ENCODE data around the gene ABCC2.

Gene ABCC2

GRCh38 chr10:99851825-99852224 is 69.4 kb downstream of the ABCC2 start:
- in situ Hi-C loops (cut with HindIII; ENCODE audit: low sequenced_read_pairs): loop anchor here (25.0 kb wide), 1 partner anchor 335 kb away; the partner anchor contains the start of gene ERLIN1

GRCh38 chr10:99852481-99853213 is 70.2 kb downstream of the ABCC2 start:
- in situ Hi-C loops (cut with HindIII; ENCODE audit: low sequenced_read_pairs): loop anchor here (25.0 kb wide), 1 partner anchor 335 kb away; the partner anchor contains the start of gene ERLIN1

GRCh38 chr10:99853655-99854054 is 71.2 kb downstream of the ABCC2 start:
- in situ Hi-C loops (cut with HindIII; ENCODE audit: low sequenced_read_pairs): loop anchor here (25.0 kb wide), 1 partner anchor 334 kb away; the partner anchor contains the start of gene ERLIN1

GRCh38 chr10:99854860-99855259 is 72.4 kb downstream of the ABCC2 start:
- in situ Hi-C loops (cut with HindIII; ENCODE audit: low sequenced_read_pairs): loop anchor here (25.0 kb wide), 1 partner anchor 332 kb away; the partner anchor contains the start of gene ERLIN1

GRCh38 chr10:99855479-99856071 is 73.1 kb downstream of the ABCC2 start:
- in situ Hi-C loops (cut with HindIII; ENCODE audit: low sequenced_read_pairs): loop anchor here (25.0 kb wide), 1 partner anchor 332 kb away; the partner anchor contains the start of gene ERLIN1

- in situ Hi-C loops (cut with HindIII; ENCODE audit: low sequenced_read_pairs): loop anchor here (25.0 kb wide), 1 partner anchor 328 kb away; the partner anchor contains the start of gene ERLIN1
These were observed 76.4 kb downstream of the ABCC2 start for GRCh38 chr10:99858849-99859248.

GRCh38 chr10:99859585-99859984 is 77.1 kb downstream of the ABCC2 start:
- in situ Hi-C loops (cut with HindIII; ENCODE audit: low sequenced_read_pairs): loop anchor here (25.0 kb wide), 1 partner anchor 328 kb away; the partner anchor contains the start of gene ERLIN1

- in situ Hi-C loops (cut with HindIII; ENCODE audit: low sequenced_read_pairs): loop anchor here (25.0 kb wide), 1 partner anchor 327 kb away; the partner anchor contains the start of gene ERLIN1
These were observed 78.0 kb downstream of the ABCC2 start for GRCh38 chr10:99860466-99860865.

GRCh38 chr10:99863535-99864240 is 81.2 kb downstream of the ABCC2 start:
- in situ Hi-C loops (cut with HindIII; ENCODE audit: low sequenced_read_pairs): loop anchor here (25.0 kb wide), 1 partner anchor 324 kb away; the partner anchor contains the start of gene ERLIN1

- in situ Hi-C loops (cut with HindIII; ENCODE audit: low sequenced_read_pairs): loop anchor here (25.0 kb wide), 1 partner anchor 320 kb away; the partner anchor contains the start of gene ERLIN1
These were observed 84.8 kb downstream of the ABCC2 start for GRCh38 chr10:99867250-99867649.

GRCh38 chr10:99869581-99870122 is 87.2 kb downstream of the ABCC2 start:
- in situ Hi-C loops (cut with HindIII; ENCODE audit: low sequenced_read_pairs): loop anchor here (25.0 kb wide), 1 partner anchor 318 kb away; the partner anchor contains the start of gene ERLIN1

GRCh38 chr10:99870123-99870730 is 87.8 kb downstream of the ABCC2 start:
- in situ Hi-C loops (cut with HindIII; ENCODE audit: low sequenced_read_pairs): loop anchor here (25.0 kb wide), 1 partner anchor 317 kb away; the partner anchor contains the start of gene ERLIN1

- in situ Hi-C loops (cut with HindIII; ENCODE audit: low sequenced_read_pairs): loop anchor here (25.0 kb wide), 1 partner anchor 315 kb away; the partner anchor contains the start of gene ERLIN1
These were observed 90.1 kb downstream of the ABCC2 start for GRCh38 chr10:99872367-99873162.

- in situ Hi-C loops (cut with HindIII; ENCODE audit: low sequenced_read_pairs): loop anchor here (25.0 kb wide), 1 partner anchor 313 kb away; the partner anchor contains the start of gene ERLIN1
These were observed 91.4 kb downstream of the ABCC2 start for GRCh38 chr10:99873846-99874245.

GRCh38 chr10:99874341-99875085 is 92.1 kb downstream of the ABCC2 start:
- in situ Hi-C loops (cut with HindIII; ENCODE audit: low sequenced_read_pairs): loop anchor here (25.0 kb wide), 1 partner anchor 313 kb away; the partner anchor contains the start of gene ERLIN1

- in situ Hi-C loops (cut with HindIII; ENCODE audit: low sequenced_read_pairs): no loop called here
These were observed 93.0 kb downstream of the ABCC2 start for GRCh38 chr10:99875473-99875872.

GRCh38 chr10:99880080-99880835 is 97.8 kb downstream of the ABCC2 start:
- in situ Hi-C loops (cut with HindIII; ENCODE audit: low sequenced_read_pairs): no loop called here

GRCh38 chr10:99881371-99881770 is 98.9 kb downstream of the ABCC2 start:
- in situ Hi-C loops (cut with HindIII; ENCODE audit: low sequenced_read_pairs): no loop called here
